ENCODE measurements around the gene COX10.

Gene COX10

DNA sequence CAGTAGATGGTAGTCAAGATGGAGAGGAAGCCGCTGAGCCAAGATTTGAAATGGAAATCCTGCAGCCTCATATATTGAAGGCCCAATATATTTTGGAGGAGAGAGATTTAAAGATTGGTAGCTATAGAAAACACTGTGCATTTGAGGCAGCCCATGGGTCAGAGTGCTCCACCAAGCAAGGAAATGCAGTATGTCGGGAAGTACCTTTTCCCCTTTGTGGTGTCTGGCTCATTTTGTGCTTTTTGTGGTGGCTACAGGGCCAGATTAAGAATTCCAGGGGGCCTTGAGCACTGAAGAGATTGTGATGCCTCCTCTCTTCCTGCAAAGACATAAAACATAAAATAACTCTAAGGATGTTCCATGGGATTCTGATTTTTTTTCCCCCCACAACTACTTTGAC lies 127.8 kb downstream of the COX10 start:
- no peak for DNase-seq (ENCODE audit: low read depth in 2 of 2)
- TF ChIP-seq, protein P1, sequence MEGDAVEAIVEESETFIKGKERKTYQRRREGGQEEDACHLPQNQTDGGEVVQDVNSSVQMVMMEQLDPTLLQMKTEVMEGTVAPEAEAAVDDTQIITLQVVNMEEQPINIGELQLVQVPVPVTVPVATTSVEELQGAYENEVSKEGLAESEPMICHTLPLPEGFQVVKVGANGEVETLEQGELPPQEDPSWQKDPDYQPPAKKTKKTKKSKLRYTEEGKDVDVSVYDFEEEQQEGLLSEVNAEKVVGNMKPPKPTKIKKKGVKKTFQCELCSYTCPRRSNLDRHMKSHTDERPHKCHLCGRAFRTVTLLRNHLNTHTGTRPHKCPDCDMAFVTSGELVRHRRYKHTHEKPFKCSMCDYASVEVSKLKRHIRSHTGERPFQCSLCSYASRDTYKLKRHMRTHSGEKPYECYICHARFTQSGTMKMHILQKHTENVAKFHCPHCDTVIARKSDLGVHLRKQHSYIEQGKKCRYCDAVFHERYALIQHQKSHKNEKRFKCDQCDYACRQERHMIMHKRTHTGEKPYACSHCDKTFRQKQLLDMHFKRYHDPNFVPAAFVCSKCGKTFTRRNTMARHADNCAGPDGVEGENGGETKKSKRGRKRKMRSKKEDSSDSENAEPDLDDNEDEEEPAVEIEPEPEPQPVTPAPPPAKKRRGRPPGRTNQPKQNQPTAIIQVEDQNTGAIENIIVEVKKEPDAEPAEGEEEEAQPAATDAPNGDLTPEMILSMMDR (IDR thresholded peaks at IDR 0.05; ENCODE audit: low read depth, low read length), result no peak
- H3K4me3 ChIP-seq (replicated peaks in 1 of 2; ENCODE audit: low read depth in 2 of 2, low read length in 2 of 2), result no peak overlapping the region

DNA sequence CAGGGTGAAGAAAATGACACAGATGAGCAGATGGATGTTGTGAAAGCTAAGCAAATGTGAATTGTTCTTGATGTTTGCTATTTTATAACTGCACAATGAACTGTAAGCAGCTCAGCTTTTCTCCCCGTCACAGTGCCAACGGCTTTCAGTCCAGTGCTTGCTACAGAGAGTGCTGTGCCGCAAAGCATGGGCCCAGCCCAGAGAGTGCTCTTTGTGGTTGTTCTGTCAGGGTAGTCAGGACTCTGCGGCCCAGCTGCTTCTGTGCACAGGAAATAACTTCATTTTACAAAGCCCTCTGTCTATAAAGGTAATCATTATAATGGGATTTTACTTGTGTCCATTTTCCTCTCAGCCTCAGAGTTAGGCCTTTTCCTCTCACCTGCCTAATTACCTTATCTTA lies 128.3 kb downstream of the COX10 start:
- TF ChIP-seq, protein P1 (IDR thresholded peaks at IDR 0.05; ENCODE audit: low read depth, low read length), result no peak
- DNase-seq (ENCODE audit: low read depth in 2 of 2), result no peak
- H3K4me3 ChIP-seq (replicated peaks in 1 of 2; ENCODE audit: low read depth in 2 of 2, low read length in 2 of 2), result no peak overlapping the region

DNA sequence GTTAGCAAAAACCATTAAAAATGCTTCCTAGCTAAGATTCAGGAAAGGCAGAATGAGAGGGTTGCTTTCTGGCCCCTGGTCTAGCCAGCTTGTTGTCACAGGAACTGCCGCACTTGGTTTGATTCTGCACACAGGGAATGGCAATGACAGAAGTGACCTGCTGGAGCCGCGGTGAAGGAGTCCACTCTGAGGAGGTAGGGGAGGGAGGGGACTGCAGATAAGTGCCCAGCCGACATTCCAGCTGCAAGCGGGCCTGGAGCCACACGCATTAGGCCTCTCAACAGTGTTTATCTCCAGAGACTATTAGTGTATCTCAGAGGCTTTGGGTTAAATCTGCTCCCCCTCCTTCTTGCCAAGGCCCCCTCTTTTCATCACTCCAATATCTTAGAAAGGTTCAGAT lies 128.7 kb downstream of the COX10 start:
- DNase-seq (ENCODE audit: low read depth in 2 of 2), result no peak
- H3K4me3 ChIP-seq (replicated peaks in 1 of 2; ENCODE audit: low read depth in 2 of 2, low read length in 2 of 2), result no peak overlapping the region
- TF ChIP-seq, protein P1 (IDR thresholded peaks at IDR 0.05; ENCODE audit: low read depth, low read length), result no peak

DNA sequence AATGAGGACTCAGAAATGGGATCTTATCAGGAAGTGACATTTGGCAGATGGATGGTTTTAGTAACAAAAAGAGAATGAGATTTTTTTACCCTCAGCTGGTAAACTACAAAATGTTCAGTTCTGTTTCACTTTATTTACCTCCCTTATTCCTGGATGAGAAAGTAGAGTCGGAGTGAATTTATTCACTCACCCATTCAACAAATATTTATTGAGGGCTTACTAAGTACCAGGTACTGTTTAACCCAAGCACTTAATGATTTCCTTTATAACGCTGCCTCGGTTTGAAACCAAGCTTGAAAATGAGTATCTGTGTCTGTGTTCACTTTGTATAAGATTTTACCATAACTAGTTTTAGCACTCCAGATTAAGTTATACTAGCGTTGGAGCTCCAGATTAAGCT lies 129.3 kb downstream of the COX10 start:
- DNase-seq (ENCODE audit: low read depth in 2 of 2), result no peak
- TF ChIP-seq, protein P1 (IDR thresholded peaks at IDR 0.05; ENCODE audit: low read depth, low read length), result no peak
- H3K4me3 ChIP-seq (replicated peaks in 1 of 2; ENCODE audit: low read depth in 2 of 2, low read length in 2 of 2), result no peak overlapping the region

DNA sequence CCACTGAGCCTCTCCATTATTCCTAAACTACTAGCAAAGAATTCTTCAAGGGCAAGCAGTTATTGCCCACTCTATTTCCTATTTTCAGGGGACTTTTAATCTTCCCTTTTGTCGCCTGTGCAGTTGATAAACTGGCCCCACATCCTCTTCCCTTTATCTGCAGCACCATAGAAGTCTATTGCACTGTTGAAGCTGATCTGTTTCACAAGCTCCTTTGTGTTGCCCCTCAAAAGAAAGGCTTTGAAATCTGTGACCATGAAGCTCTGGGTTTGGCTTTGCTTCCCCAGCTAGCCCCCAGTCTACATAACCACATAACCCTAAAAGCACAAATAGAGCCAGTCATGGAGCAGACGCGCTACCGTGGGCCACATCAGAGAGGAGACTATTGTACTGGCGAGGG lies 130.3 kb downstream of the COX10 start:
- TF ChIP-seq, protein P1 (IDR thresholded peaks at IDR 0.05; ENCODE audit: low read depth, low read length), result no peak
- no peak overlapping the region for H3K4me3 ChIP-seq (replicated peaks in 1 of 2; ENCODE audit: low read depth in 2 of 2, low read length in 2 of 2)
- no peak for DNase-seq (ENCODE audit: low read depth in 2 of 2)

DNA sequence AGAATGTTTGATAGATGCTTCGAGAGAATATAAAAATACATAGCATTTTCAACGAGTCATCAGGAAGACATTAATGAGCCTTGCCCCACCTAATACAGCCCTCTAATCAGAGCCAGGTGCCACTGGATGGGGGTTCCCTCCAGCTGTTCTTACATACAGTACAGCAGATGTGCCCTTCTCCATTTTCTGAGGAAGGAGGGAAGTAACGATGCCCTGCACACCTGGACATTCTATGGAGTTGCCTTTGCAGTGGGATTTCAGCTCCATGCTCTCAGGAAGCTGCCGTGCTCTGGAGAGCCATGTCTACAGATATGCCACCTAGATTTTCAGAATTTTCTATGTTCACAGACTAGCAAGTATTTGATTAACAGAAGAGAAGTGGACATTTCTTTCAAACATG lies 131.1 kb downstream of the COX10 start:
- TF ChIP-seq, protein P1 (IDR thresholded peaks at IDR 0.05; ENCODE audit: low read depth, low read length), result no peak
- no peak overlapping the region for H3K4me3 ChIP-seq (replicated peaks in 1 of 2; ENCODE audit: low read depth in 2 of 2, low read length in 2 of 2)
- no peak for DNase-seq (ENCODE audit: low read depth in 2 of 2)
